T-helper 9 cell (primary cell): ENCODE results near the gene DNAI7.

ENCODE experiments used
- DNase-seq: peaks from one replicate; pipeline ENCODE4 v3.0.0-alpha.2; 2020

The DNAI7 gene

DNA sequence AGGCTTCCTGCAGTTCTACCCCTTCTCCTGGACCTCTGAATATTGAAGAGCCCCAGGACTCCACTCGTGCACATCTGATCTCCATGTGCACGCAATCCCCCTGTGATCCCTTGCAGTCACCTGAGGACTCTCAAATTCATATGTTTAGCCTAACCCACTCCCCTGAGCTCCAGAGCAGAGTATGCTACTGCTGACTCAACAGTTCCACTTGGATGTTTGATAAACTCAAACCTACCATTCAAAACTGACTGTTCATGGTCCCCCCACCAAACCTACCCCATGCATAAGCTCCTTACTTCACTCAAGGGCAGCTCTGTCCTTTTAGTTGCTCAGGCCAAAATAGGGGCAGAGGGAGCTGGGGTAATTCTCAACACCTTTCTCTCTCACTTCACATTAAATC is 96.0 kb downstream of the DNAI7 start:
- no peak for DNase-seq

- no peak for DNase-seq
Observed at GRCh38 chr12:25089738-25090137, 105.2 kb downstream of the DNAI7 start.

DNA sequence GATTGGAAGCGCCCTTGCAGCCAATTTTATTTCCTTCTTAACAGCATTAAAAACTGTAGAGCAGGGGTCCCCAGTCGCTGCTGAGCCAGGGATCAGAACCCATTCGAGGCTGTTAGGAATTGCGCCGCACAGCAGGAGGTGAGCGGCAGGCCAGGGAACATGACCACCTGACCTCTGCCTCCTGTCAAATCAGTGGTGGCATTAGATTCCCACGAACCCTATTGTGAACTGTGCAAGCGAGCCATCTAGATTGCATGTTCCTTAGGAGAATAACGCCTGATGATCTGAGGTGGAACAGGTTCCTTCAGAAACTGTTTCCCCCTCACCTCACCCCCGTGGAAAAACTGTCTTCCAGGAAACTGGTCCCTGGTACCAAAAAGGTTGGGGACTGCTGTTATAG is 107.4 kb downstream of the DNAI7 start:
- DNase-seq, result no peak

- no peak for DNase-seq
Observed at GRCh38 chr12:25084816-25085215, 110.1 kb downstream of the DNAI7 start.

- DNase-seq, result no peak
Observed at GRCh38 chr12:25083211-25083610, 111.7 kb downstream of the DNAI7 start.

DNA sequence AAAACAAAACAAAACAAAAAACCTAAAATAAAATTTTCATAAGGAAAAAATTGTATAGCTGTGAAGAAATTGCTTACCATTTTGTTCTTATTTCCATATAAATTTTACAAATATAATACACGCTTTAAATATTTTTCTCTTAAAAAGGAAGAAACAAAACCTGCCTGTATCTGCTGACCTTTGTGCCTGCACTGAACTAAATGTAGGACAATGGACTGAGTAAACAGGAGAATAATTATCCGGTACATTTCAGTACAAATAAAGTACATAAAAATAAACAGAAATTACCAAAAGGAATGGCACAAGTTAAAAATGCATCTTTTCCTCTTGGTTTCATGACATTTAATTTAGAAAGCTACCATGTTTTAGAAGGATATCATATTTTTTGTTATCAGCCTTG is 112.3 kb downstream of the DNAI7 start:
- DNase-seq, result no peak

DNA sequence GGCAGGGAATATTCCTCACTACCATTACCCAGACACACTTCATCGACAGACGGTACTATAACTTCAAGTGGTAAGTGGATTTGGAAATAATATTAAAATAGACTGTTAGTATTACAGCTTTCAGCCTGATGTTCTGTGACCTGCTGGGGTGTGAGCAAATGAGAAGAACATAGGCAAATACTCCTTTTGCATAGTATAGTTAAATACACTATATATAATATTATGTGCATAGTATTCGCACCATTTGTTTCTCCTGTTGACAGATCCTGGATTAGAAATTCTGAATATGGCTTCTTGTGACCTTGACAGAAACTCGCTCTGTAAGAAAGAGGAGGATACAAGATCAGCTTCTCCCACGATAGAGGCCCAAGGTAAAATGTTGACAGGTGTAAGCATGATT is 115.6 kb downstream of the DNAI7 start:
- no peak for DNase-seq

GRCh38 chr12:25074954-25075353 is 120.0 kb downstream of the DNAI7 start:
- no peak for DNase-seq

- no peak for DNase-seq
Observed at GRCh38 chr12:25074113-25074512, 120.8 kb downstream of the DNAI7 start.

DNA sequence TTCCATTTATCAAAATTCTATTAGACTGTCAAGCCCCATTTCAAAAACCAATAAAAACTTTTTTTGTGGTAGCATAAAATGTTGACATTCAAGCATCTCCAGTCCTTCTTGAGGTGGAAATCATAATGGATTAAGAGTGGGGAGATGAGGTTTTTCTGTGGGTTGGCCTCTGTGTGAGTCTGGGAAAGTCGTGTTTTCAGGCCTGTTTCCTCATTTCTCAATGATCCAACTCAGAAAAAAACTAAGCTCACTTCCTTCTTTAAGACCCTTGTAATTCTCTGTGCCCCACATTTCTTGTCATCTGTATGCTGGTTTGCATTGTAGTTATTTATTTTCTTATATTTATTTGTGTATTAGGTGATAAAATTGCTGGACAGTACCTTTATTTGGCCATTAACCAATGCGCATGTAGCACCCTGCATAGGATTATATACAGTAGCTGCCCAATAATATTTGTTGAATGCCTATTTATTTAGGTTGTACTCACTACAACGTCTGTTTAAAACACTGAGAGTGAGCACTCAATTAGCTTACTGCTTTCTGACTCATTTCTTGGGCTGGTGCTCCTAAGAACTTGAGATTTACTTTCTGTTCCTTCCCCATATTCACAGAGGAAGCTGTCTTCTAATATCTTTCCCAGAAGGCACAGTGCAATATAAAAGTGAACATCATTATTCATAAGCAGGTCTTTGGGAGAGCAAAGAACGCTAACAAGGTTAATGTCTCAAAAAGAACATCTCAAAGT is 121.9 kb downstream of the DNAI7 start:
- DNase-seq, result no peak

- DNase-seq, result no peak
Observed at GRCh38 chr12:25071366-25071765, 123.6 kb downstream of the DNAI7 start.

DNA sequence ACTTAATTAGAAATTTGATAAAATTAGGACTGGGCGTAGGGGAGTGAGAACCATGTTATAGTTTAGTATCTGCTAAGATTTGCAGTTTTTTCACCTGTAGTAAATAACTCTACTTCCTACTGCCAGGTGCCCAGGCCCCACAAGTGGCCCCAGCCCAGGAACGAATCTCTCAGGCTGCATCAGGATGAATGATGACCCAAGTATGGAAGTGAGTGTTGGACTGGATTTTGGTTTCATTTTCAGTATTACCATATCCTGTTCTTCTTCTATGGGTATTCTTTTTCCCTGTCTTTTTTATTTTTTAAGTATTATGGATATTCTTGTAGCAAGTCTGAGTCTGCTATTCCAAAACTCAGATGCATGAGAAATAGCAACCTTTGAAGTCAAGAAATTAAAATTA is 125.7 kb downstream of the DNAI7 start:
- DNase-seq, result no peak

DNA sequence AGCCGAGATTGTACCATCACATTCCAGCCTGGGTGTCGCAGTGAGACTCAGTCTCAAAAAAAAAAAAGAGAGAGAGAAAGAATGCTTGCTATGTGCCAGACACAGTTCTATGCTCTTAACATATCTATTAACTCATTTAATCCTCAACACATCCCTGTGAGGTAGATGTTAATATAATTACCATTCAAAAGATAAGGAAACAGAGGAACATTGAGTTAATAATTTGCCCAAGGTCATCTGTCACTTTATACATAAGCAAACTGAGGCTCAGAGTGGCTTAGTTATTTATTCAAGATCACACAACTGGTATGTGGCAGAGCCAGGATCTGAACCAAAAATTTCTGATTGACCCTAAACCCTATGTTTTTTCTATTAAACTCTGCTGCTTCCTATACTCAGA is 129.9 kb downstream of the DNAI7 start:
- no peak for DNase-seq

DNA sequence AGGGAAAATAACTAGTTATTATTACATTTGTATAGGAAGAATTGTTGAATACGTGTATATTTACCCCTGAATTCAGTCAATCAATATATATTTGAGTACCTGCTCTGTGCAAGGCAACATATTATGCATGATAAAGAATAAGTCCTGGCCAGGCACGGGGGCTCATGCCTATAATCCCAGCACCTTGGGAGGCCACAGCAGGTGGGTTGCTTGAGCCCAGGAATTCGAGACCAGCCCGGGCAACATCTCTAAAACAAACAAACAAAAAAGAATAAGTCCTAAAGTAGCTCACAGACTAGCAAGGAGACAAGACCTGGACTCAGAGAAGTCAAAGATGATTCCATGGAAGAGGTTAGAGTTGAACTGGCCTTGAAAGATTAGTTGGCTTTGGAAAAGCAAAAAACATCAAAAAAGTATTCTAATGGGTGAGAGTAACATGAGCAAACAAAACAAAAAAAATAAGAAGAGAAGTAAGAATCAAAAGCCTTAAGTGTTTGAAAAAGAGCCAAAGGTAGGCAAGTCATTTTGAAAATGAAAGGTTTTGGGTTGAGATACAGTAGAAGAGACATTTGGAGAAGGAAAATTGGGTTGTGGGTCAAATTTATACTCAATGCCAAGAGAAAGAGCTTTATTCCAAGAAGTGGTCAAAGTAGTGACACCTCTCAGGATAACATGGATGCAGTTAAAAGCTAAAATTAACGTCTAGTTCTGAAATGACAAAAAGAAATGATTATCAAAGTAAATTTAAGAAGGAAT is 130.9 kb downstream of the DNAI7 start:
- DNase-seq, result no peak

DNA sequence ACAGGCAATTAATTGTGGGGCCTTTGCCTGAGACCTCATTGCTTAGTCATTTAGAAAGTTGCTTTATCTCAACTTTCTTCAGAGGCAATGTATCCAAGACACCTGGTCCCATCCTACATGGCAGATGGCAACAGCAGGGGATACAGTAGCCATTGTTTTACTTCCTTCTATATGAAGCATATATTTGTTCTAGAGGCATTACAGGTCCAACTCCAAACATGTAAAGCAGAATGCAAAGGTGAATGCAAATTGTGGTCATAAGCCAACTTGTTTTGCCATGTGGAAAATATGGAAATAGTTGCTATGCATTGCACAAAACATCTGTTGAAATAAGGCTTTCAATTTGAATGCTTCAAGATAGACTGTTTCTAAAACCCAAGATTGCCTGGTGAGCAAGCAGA is 136.3 kb downstream of the DNAI7 start:
- DNase-seq, result no peak
